ENCODE data around the gene OGDH.
A peak's percentile ranks its signal among the peaks of the same experiment; 100 is the strongest.

OGDH gene

DNA sequence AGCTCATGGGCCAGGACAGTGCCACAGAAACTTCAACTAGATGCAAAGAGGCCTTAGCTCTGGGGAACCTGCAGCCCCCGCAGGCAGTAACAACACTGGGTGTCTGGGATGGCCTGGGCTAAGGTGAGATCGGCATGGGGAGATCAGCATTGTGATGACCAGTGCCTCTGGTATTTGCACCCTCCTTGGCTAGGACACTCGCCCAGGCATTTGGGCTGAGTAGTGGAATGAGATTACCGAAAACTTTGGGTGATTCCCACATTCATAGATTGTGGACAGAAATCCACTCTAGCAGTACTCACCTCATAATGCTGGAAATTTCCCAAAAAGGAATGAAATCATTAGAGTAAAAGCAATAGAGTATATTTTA lies 71.7 kb downstream of the OGDH start:
- no peaks in the 10 kb centered on the region for H3K9me3 ChIP-seq (ENCODE audit: control insufficient read depth, low read length)
- no peak overlapping the region for H2BK12ac ChIP-seq (ENCODE audit: low read length in 2 of 2)
- H2BK120ac ChIP-seq (ENCODE audit: low read depth, low read length): no peak overlapping the region
- no peak overlapping the region for H3K14ac ChIP-seq (ENCODE audit: low read length in 2 of 2)
- H3K36me3 ChIP-seq (ENCODE audit: control insufficient read depth in 1 of 2, insufficient read depth in 2 of 2, low read depth in 1 of 2, low read length in 2 of 2): peaks cover 60 to 64% of the 10 kb centered on the region in 2 experiments
- no peak overlapping the region for H2AK5ac ChIP-seq (ENCODE audit: low read length, severe bottlenecking)
- H3K18ac ChIP-seq (ENCODE audit: low read depth in 1 of 2, low read length in 2 of 2): no peak overlapping the region
- no peaks in the 10 kb centered on the region for H3K27me3 ChIP-seq (ENCODE audit: control insufficient read depth in 1 of 2, insufficient read depth in 1 of 2, low read length in 2 of 2)
- no peak overlapping the region for H2AFZ ChIP-seq (ENCODE audit: low read depth, low read length)
- peaks cover 21% of the 10 kb centered on the region for H3K79me1 ChIP-seq (replicated peaks; ENCODE audit: low read length, poor library complexity, severe bottlenecking)
- H3K23ac ChIP-seq (ENCODE audit: low read length in 2 of 2): no peak overlapping the region
- H2BK15ac ChIP-seq (ENCODE audit: low read depth, poor library complexity, severe bottlenecking): peak overlapping the region; percentile 9
- H3K4me2 ChIP-seq (ENCODE audit: low read length, poor library complexity, severe bottlenecking): no peak overlapping the region
- H2BK5ac ChIP-seq (ENCODE audit: low read depth, low read length, poor library complexity, severe bottlenecking): no peak overlapping the region
- no peak overlapping the region for H3K27ac ChIP-seq (ENCODE audit: low read length, poor library complexity, severe bottlenecking)
- H3K4me1 ChIP-seq (ENCODE audit: control insufficient read depth, insufficient read depth, low read depth, low read length): peaks cover 15% of the 10 kb centered on the region
- no peak for DNase-seq
- peak overlapping the region; percentile 33 for H4K8ac ChIP-seq (ENCODE audit: low read length)
- H3K4ac ChIP-seq (ENCODE audit: low read depth in 1 of 2, low read length in 2 of 2): no peak overlapping the region
- WGBS: 100% methylated on average over 3 of the region's 4 CpGs
- H3K4me3 ChIP-seq (ENCODE audit: insufficient read depth in 1 of 2, low read depth in 1 of 2, low read length in 2 of 2): peak overlapping the region in 1 of 2 experiments; percentile 10
- peak overlapping the region; percentile 42 for H3K9ac ChIP-seq (ENCODE audit: low read length)
- H4K91ac ChIP-seq (ENCODE audit: low read length): no peak overlapping the region

DNA sequence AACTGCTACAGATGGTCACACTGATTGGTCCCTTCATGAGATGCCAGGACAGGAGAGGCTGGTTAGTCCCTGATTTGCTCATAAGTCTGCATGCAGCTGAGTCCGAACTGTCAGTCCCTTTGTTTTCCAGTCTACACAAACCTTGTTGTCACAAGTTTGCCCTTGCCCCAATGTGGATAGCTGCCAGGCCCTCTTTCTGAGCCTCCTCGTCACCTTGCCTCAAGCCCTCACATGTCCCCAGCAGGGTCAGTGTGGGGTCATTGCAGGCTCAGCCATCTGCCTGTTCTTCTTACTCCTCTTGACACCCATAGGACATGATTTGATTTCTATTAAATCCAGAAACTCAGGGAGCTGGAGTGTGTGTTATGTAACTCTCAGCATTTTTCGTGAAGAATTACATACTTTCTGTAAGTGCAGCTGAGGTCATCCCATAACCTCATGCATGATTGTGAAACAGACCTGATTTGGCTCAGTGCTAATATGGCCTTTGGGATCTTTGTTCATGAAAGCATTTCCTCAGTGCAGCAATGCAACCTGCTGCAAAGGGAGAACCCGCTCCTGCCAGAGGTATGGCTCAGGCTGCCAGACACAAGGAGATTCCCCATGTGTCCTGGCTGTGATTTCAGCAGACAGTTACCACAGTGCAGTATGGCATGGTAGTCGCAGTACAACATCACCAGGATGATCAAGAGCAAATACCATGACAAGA lies 72.2 kb downstream of the OGDH start:
- H2AFZ ChIP-seq (ENCODE audit: low read depth, low read length): no peak overlapping the region
- peak overlapping the region; percentile 2 for H3K27ac ChIP-seq (ENCODE audit: low read length, poor library complexity, severe bottlenecking)
- H3K4me3 ChIP-seq (ENCODE audit: insufficient read depth in 1 of 2, low read depth in 1 of 2, low read length in 2 of 2): peak overlapping the region in 1 of 2 experiments; percentile 20
- no peaks in the 10 kb centered on the region for H3K27me3 ChIP-seq (ENCODE audit: control insufficient read depth in 1 of 2, insufficient read depth in 1 of 2, low read length in 2 of 2)
- DNase-seq: peak; percentile 77
- no peak overlapping the region for H2BK15ac ChIP-seq (ENCODE audit: low read depth, poor library complexity, severe bottlenecking)
- H3K4me1 ChIP-seq (ENCODE audit: control insufficient read depth, insufficient read depth, low read depth, low read length): peaks cover 15% of the 10 kb centered on the region
- no peak overlapping the region for H2BK12ac ChIP-seq (ENCODE audit: low read length in 2 of 2)
- H3K9ac ChIP-seq (ENCODE audit: low read length): peak overlapping the region; percentile 42
- peak overlapping the region in 1 of 2 experiments; percentile 41 for H3K18ac ChIP-seq (ENCODE audit: low read depth in 1 of 2, low read length in 2 of 2)
- H2BK5ac ChIP-seq (ENCODE audit: low read depth, low read length, poor library complexity, severe bottlenecking): no peak overlapping the region
- H3K4me2 ChIP-seq (ENCODE audit: low read length, poor library complexity, severe bottlenecking): no peak overlapping the region
- H3K4ac ChIP-seq (ENCODE audit: low read depth in 1 of 2, low read length in 2 of 2): no peak overlapping the region
- peaks cover 61 to 62% of the 10 kb centered on the region in 2 experiments for H3K36me3 ChIP-seq (ENCODE audit: control insufficient read depth in 1 of 2, insufficient read depth in 2 of 2, low read depth in 1 of 2, low read length in 2 of 2)
- H4K8ac ChIP-seq (ENCODE audit: low read length): no peak overlapping the region
- no peak overlapping the region for H4K91ac ChIP-seq (ENCODE audit: low read length)
- H2BK120ac ChIP-seq (ENCODE audit: low read depth, low read length): no peak overlapping the region
- WGBS: 86% methylated on average over 5 of the region's 5 CpGs
- H3K79me1 ChIP-seq (replicated peaks; ENCODE audit: low read length, poor library complexity, severe bottlenecking): peaks cover 19% of the 10 kb centered on the region
- H3K14ac ChIP-seq (ENCODE audit: low read length in 2 of 2): no peak overlapping the region
- H2AK5ac ChIP-seq (ENCODE audit: low read length, severe bottlenecking): no peak overlapping the region
- H3K23ac ChIP-seq (ENCODE audit: low read length in 2 of 2): no peak overlapping the region
- H3K9me3 ChIP-seq (ENCODE audit: control insufficient read depth, low read length): no peaks in the 10 kb centered on the region

DNA sequence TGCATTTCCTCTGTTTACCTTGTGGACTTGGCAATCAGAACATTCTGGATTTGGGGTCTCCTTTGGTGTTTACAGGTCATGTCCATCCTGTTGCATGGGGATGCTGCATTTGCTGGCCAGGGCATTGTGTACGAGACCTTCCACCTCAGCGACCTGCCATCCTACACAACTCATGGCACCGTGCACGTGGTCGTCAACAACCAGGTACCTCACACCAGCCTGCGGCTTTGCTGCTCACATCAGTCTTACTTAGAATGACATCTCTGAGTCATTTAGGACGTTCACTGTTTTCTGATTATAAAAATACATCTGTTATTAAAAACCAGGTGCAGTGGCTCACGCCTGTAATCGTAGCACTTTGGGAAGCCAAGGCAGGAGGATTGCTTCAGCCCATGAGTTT lies 75.2 kb downstream of the OGDH start:
- H3K79me1 ChIP-seq (replicated peaks; ENCODE audit: low read length, poor library complexity, severe bottlenecking): peaks cover 10% of the 10 kb centered on the region
- H2AFZ ChIP-seq (ENCODE audit: low read depth, low read length): no peak overlapping the region
- no peak overlapping the region for H3K4ac ChIP-seq (ENCODE audit: low read depth in 1 of 2, low read length in 2 of 2)
- no peak overlapping the region for H2BK15ac ChIP-seq (ENCODE audit: low read depth, poor library complexity, severe bottlenecking)
- 98% methylated on average over 9 of the region's 9 CpGs for WGBS
- H3K27me3 ChIP-seq (ENCODE audit: control insufficient read depth in 1 of 2, insufficient read depth in 1 of 2, low read length in 2 of 2): no peaks in the 10 kb centered on the region
- H3K36me3 ChIP-seq (ENCODE audit: control insufficient read depth in 1 of 2, insufficient read depth in 2 of 2, low read depth in 1 of 2, low read length in 2 of 2): peaks cover 44 to 47% of the 10 kb centered on the region in 2 experiments
- no peak overlapping the region for H4K8ac ChIP-seq (ENCODE audit: low read length)
- no peak overlapping the region for H3K14ac ChIP-seq (ENCODE audit: low read length in 2 of 2)
- no peak overlapping the region for H3K4me3 ChIP-seq (ENCODE audit: insufficient read depth in 1 of 2, low read depth in 1 of 2, low read length in 2 of 2)
- DNase-seq: no peak
- no peak overlapping the region for H3K23ac ChIP-seq (ENCODE audit: low read length in 2 of 2)
- no peak overlapping the region for H3K4me2 ChIP-seq (ENCODE audit: low read length, poor library complexity, severe bottlenecking)
- H3K27ac ChIP-seq (ENCODE audit: low read length, poor library complexity, severe bottlenecking): no peak overlapping the region
- no peak overlapping the region for H2BK120ac ChIP-seq (ENCODE audit: low read depth, low read length)
- no peak overlapping the region for H3K18ac ChIP-seq (ENCODE audit: low read depth in 1 of 2, low read length in 2 of 2)
- H3K4me1 ChIP-seq (ENCODE audit: control insufficient read depth, insufficient read depth, low read depth, low read length): peaks cover 15% of the 10 kb centered on the region
- H3K9me3 ChIP-seq (ENCODE audit: control insufficient read depth, low read length): no peaks in the 10 kb centered on the region
- H2AK5ac ChIP-seq (ENCODE audit: low read length, severe bottlenecking): no peak overlapping the region
- no peak overlapping the region for H3K9ac ChIP-seq (ENCODE audit: low read length)
- no peak overlapping the region for H2BK12ac ChIP-seq (ENCODE audit: low read length in 2 of 2)
- H4K91ac ChIP-seq (ENCODE audit: low read length): no peak overlapping the region
- H2BK5ac ChIP-seq (ENCODE audit: low read depth, low read length, poor library complexity, severe bottlenecking): no peak overlapping the region

DNA sequence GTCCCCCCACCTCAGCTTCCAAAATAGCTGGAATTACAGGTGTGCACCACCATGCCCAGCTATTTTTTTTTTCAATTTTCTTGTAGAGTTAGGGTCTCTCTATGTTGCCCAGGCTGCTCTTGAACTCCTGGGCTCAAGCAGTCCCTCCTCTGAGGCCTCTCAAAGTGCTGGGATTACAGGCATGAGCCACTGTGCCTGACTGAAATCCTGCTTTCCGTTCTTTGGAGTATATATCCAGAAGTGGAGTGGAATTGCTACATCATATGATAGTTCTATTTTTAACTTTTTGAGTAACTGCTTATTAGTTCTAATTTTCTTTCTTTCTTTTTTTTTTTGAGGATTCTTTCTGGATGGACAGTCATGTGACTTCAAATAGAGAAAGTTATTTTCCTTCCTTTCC lies 79.3 kb downstream of the OGDH start:
- Histone ChIP-seq H2BK15ac (ENCODE audit: low read depth, poor library complexity, severe bottlenecking) (no peak overlapping the region), H3K4me3 (ENCODE audit: insufficient read depth in 1 of 2, low read depth in 1 of 2, low read length in 2 of 2) (no peak overlapping the region), H2AK5ac (ENCODE audit: low read length, severe bottlenecking) (no peak overlapping the region), H3K23ac (ENCODE audit: low read length in 2 of 2) (no peak overlapping the region), H3K18ac (ENCODE audit: low read depth in 1 of 2, low read length in 2 of 2) (no peak overlapping the region), H3K27me3 (ENCODE audit: control insufficient read depth in 1 of 2, insufficient read depth in 1 of 2, low read length in 2 of 2) (no peaks in the 10 kb centered on the region), H3K27ac (ENCODE audit: low read length, poor library complexity, severe bottlenecking) (no peak overlapping the region), H2BK120ac (ENCODE audit: low read depth, low read length) (no peak overlapping the region), H2BK5ac (ENCODE audit: low read depth, low read length, poor library complexity, severe bottlenecking) (no peak overlapping the region), H3K4ac (ENCODE audit: low read depth in 1 of 2, low read length in 2 of 2) (no peak overlapping the region), H3K79me1 (replicated peaks; ENCODE audit: low read length, poor library complexity, severe bottlenecking) (peaks cover 6% of the 10 kb centered on the region), H3K14ac (ENCODE audit: low read length in 2 of 2) (no peak overlapping the region), H3K9ac (ENCODE audit: low read length) (peak overlapping the region; percentile 26), H3K4me2 (ENCODE audit: low read length, poor library complexity, severe bottlenecking) (no peak overlapping the region), H4K91ac (ENCODE audit: low read length) (no peak overlapping the region), H3K36me3 (ENCODE audit: control insufficient read depth in 1 of 2, insufficient read depth in 2 of 2, low read depth in 1 of 2, low read length in 2 of 2) (peaks cover 35 to 43% of the 10 kb centered on the region in 2 experiments), H2AFZ (ENCODE audit: low read depth, low read length) (no peak overlapping the region), H3K9me3 (ENCODE audit: control insufficient read depth, low read length) (no peaks in the 10 kb centered on the region), H4K8ac (ENCODE audit: low read length) (no peak overlapping the region), H2BK12ac (ENCODE audit: low read length in 2 of 2) (no peak overlapping the region), H3K4me1 (ENCODE audit: control insufficient read depth, insufficient read depth, low read depth, low read length) (no peaks in the 10 kb centered on the region)
- peak; percentile 44 for DNase-seq
- no CpG with 5 or more reads among the region's 1 CpG for WGBS

Data from mesenchymal stem cell (in vitro differentiated cells and primary cell).